Astrocyte of the hippocampus (primary cell): ENCODE results near the gene CASK.
A peak's percentile ranks its signal among the peaks of the same experiment; 100 is the strongest.

ENCODE experiments used
- DNase-seq: peaks from one replicate; pipeline ENCODE4 v3.0.0; 2011; ENCODE audit warnings: low read depth, low spot score

The CASK gene

GRCh38 chrX:41827886-41828285 lies 95.5 kb downstream of the CASK start:
- peak; percentile 29 for DNase-seq

GRCh38 chrX:41825796-41826195 lies 97.6 kb downstream of the CASK start:
- no peak for DNase-seq

GRCh38 chrX:41824551-41824950 lies 98.8 kb downstream of the CASK start:
- peak; percentile 22 for DNase-seq

- DNase-seq, result no peak
Observed at GRCh38 chrX:41823402-41823801, 100.0 kb downstream of the CASK start.

- no peak for DNase-seq
Observed at GRCh38 chrX:41822892-41823291, 100.5 kb downstream of the CASK start.

GRCh38 chrX:41808047-41808446 lies 115.3 kb downstream of the CASK start:
- no peak for DNase-seq

GRCh38 chrX:41802958-41803357 lies 120.4 kb downstream of the CASK start:
- no peak for DNase-seq

GRCh38 chrX:41799661-41800060 lies 123.7 kb downstream of the CASK start:
- DNase-seq, result no peak

- DNase-seq, result no peak
Observed at GRCh38 chrX:41796577-41796976, 126.8 kb downstream of the CASK start.

GRCh38 chrX:41796046-41796445 lies 127.3 kb downstream of the CASK start:
- no peak for DNase-seq

GRCh38 chrX:41789374-41789773 lies 134.0 kb downstream of the CASK start:
- no peak for DNase-seq

GRCh38 chrX:41785685-41786084 lies 137.7 kb downstream of the CASK start:
- no peak for DNase-seq

- DNase-seq, result peak; percentile 44
Observed at GRCh38 chrX:41781500-41781899, 141.9 kb downstream of the CASK start.

GRCh38 chrX:41779941-41780340 lies 143.4 kb downstream of the CASK start:
- no peak for DNase-seq

GRCh38 chrX:41779030-41779564 lies 144.3 kb downstream of the CASK start:
- DNase-seq, result peak; percentile 50

- DNase-seq, result no peak
Observed at GRCh38 chrX:41761702-41762101, 161.7 kb downstream of the CASK start.

- no peak for DNase-seq
Observed at GRCh38 chrX:41761169-41761568, 162.2 kb downstream of the CASK start.

GRCh38 chrX:41759817-41760216 lies 163.5 kb downstream of the CASK start:
- DNase-seq, result peak; percentile 13

- DNase-seq, result no peak
Observed at GRCh38 chrX:41758401-41758800, 165.0 kb downstream of the CASK start.

- DNase-seq, result no peak
Observed at GRCh38 chrX:41750716-41751115, 172.6 kb downstream of the CASK start.

GRCh38 chrX:41739871-41740270 lies 183.5 kb downstream of the CASK start:
- no peak for DNase-seq

GRCh38 chrX:41737065-41737464 lies 186.3 kb downstream of the CASK start:
- no peak for DNase-seq

GRCh38 chrX:41734530-41734929 lies 188.8 kb downstream of the CASK start:
- DNase-seq, result peak; percentile 13

GRCh38 chrX:41733939-41734338 lies 189.4 kb downstream of the CASK start:
- no peak for DNase-seq
